Activated naive CD4-positive, alpha-beta T cell treated with anti-CD3 and anti-CD28 coated beads for 36 hours (primary cell): ENCODE data around the gene ARIH1. TPM values are rescaled to one million over a fixed set of nuclear protein-coding genes. Genes with fewer than 3 reads are reported as not detected.
"Not testable (repeated sequence)": the region's sequence is repeated elsewhere in the genome, so short reads cannot be mapped to it uniquely, and the experiment has no call there.

Experiments used
- CTCF ChIA-PET: fragments of 350-600 bp; sonication (Branson Sonifier 250); formaldehyde crosslinking; loops from one replicate; lab custom pipeline; 2021; ENCODE audit warnings: antibody characterized with exemption; lab: Charles Lee
- DNase-seq: peaks from one replicate; pipeline ENCODE4 v3.0.0-alpha.2; 2020
- H3K27ac Mint-ChIP-seq: one replicate; pipeline ENCODE4 v1.8.0; 2021; ENCODE audit warnings: mild to moderate bottlenecking, mixed read lengths
- H3K27me3 Mint-ChIP-seq: one replicate; pipeline ENCODE4 v1.8.0; 2021; ENCODE audit warnings: low read depth, mixed read lengths
- H3K36me3 Mint-ChIP-seq: one replicate; pipeline ENCODE4 v1.8.0; 2021; ENCODE audit warnings: low read depth, mixed read lengths
- H3K4me1 Mint-ChIP-seq: one replicate; pipeline ENCODE4 v1.8.0; 2021; ENCODE audit warnings: low read depth, mixed read lengths
- H3K4me3 Mint-ChIP-seq: one replicate; pipeline ENCODE4 v1.8.0; 2021; ENCODE audit warnings: mild to moderate bottlenecking, moderate library complexity, mixed read lengths
- H3K9me3 Mint-ChIP-seq: one replicate; pipeline ENCODE4 v1.8.0; 2021; ENCODE audit warnings: mixed read lengths
- intact Hi-C: fragments of 100-400 bp; cut with micrococcal nuclease; formaldehyde crosslinking; loops from one replicate; pipeline ENCODE4 v1.15.1; 2023
- total RNA-seq, 2 experiments: library from RNA; stranded (reverse); gene quantifications; one replicate each; pipeline ENCODE4 v1.2.3, GENCODE V29; 2021

Gene ARIH1
- total RNA-seq, 2 experiments from 2014 or later = 174 to 183 TPM

DNA sequence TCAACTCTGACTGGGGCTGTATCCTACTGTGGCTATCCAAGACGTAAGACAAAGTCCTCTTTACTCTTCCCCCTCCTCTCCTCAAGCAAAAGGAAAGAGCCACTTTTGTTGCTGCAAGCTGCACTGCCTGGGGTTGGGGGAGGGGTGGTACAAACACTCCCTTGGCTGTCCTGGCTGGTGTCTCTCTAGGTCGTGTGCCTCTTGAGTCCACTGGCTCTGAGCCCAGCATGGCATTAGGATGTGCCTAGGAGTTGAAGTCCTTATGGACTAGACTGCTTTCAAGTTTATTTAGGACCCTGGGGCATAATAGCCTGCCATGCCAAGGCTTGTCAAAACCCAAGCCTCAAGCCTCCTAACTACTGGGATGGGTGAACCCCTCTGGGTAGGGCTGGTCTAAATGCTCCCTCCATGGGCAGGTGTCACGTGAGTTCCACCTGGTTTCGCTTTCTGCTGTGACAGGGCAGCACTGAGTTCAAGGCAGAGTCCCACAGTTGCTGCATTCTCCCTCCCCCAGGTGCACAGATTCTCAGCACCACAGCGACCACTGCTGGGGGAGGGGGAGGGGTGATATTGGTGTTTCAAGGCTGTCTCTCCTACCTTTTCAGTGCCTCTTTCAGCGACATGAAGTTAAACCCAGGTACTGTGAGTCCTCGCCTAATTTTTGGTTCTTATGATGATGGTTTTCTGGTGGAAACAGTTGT lies 141.6 kb downstream of the ARIH1 start:
- H3K9me3 Mint-ChIP-seq, H3K36me3 Mint-ChIP-seq, CTCF ChIA-PET, H3K4me1 Mint-ChIP-seq, H3K4me3 Mint-ChIP-seq, intact Hi-C loops, H3K27me3 Mint-ChIP-seq, H3K27ac Mint-ChIP-seq: not testable (repeated sequence)
- peak; percentile 44 for DNase-seq

- no peaks in the 10 kb centered on the region for H3K36me3 Mint-ChIP-seq
- no peak for DNase-seq
- no peak overlapping the region for H3K4me3 Mint-ChIP-seq
- H3K4me1 Mint-ChIP-seq = peaks cover 8% of the 10 kb centered on the region
- no peak overlapping the region for H3K27ac Mint-ChIP-seq
- no peaks in the 10 kb centered on the region for H3K27me3 Mint-ChIP-seq
- intact Hi-C loops = no loop called here
- H3K9me3 Mint-ChIP-seq = no peaks in the 10 kb centered on the region
- CTCF ChIA-PET = no interaction called here
These were observed 142.5 kb downstream of the ARIH1 start for GRCh38 chr15:72616491-72617210.

DNA sequence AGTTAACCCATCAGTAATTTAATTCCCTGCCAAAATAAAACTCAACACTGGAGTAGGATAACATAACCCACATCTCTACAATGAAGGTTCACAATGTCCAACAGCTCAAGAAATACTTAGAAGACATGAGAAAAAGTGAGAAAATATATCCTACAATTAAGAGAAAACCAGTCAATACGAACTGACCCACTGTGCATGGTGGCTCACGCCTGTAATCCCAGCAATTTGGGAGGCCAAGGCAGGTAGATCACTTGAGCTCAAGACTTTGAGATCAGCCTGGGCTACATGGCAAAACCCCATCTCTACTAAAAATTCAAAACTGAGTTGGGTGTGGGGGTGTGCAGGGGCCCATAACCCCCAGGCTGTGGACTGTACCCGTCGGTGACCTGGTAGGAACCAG lies 149.7 kb downstream of the ARIH1 start:
- CTCF ChIA-PET = interaction anchor here (0.6 to 0.9 kb wide), 2 partner anchors 24 to 309 kb away, joined by 3 to 4 read pairs; no protein-coding TSS in a partner anchor
- intact Hi-C loops, H3K9me3 Mint-ChIP-seq, H3K4me1 Mint-ChIP-seq, H3K27me3 Mint-ChIP-seq, H3K27ac Mint-ChIP-seq, H3K4me3 Mint-ChIP-seq, DNase-seq, H3K36me3 Mint-ChIP-seq: not testable (repeated sequence)

DNA sequence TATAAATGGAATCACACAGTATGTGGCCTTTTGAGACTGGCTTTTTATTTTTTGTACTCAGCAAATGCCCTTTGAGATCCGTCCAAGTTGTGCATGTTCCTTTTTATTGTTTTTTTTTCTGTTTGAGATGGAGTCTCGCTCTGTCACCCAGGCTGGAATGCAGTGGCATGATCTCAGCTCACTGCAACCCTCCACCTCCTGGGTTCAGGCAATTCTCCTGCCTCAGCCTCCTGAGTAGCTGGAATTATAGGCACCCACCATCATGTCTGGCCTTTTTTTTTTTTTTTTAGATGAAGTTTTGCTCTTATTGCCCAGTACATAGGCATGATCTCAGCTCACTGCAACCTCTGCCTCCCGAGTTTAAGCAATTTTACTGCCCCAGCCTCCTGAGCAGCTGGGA lies 152.0 kb downstream of the ARIH1 start:
- H3K9me3 Mint-ChIP-seq, H3K4me3 Mint-ChIP-seq, H3K4me1 Mint-ChIP-seq, intact Hi-C loops, DNase-seq, H3K27ac Mint-ChIP-seq, H3K36me3 Mint-ChIP-seq, H3K27me3 Mint-ChIP-seq: not testable (repeated sequence)
- CTCF ChIA-PET = interaction anchor here (0.6 kb wide), 1 partner anchor 250 kb away, joined by 4 read pairs; no protein-coding TSS in a partner anchor

DNA sequence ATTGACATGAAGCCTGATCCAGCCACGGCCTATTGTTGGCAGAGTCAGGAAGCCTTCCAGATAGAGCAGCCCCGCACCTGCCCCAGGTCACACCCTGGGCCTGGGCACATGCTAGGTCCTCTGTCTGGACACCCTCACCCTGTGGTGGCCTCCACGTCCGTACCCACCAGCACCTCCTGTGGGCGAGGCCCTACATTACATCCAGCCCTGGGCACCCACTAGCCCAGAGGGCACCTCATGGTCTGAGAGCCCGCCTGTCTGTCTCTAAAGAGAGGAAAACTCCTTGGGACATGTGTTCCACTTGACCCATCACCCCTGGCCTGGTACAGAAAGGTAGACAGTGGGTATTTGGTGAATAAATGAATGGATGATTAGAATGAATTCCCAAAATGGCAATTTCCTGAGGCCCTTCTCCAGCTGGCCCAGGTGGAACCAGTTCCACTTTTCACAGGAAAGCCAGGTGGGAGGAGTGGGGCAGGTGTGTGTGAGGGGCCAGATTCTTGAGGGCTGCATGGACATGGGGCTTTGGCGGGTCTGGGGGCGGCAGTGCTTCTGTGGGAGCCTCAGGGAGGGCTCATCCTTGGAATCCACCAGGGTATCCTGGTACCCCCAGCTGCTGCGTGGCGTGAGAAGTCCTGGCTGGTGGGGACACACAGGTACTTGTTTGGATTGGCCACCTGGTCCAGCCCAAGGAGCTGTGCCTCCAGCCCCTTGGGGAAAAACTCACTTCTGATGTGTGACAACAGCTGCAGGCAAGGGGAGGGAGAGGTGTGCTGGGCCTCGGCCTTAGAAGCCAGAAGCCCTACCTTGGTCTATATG lies 154.3 kb downstream of the ARIH1 start:
- H3K27ac Mint-ChIP-seq, CTCF ChIA-PET: not testable (repeated sequence)

GRCh38 chr15:72629068-72629570 lies 155.0 kb downstream of the ARIH1 start:
- H3K27ac Mint-ChIP-seq, H3K9me3 Mint-ChIP-seq, H3K27me3 Mint-ChIP-seq, intact Hi-C loops, H3K36me3 Mint-ChIP-seq, CTCF ChIA-PET, DNase-seq, H3K4me1 Mint-ChIP-seq, H3K4me3 Mint-ChIP-seq: not testable (repeated sequence)

More for the DNA sequence above, 154.3 kb downstream of the ARIH1 start:
- H3K27me3 Mint-ChIP-seq, intact Hi-C loops, H3K9me3 Mint-ChIP-seq, H3K4me1 Mint-ChIP-seq, H3K4me3 Mint-ChIP-seq, H3K36me3 Mint-ChIP-seq: not testable (repeated sequence)
- DNase-seq = peak; percentile 10

DNA sequence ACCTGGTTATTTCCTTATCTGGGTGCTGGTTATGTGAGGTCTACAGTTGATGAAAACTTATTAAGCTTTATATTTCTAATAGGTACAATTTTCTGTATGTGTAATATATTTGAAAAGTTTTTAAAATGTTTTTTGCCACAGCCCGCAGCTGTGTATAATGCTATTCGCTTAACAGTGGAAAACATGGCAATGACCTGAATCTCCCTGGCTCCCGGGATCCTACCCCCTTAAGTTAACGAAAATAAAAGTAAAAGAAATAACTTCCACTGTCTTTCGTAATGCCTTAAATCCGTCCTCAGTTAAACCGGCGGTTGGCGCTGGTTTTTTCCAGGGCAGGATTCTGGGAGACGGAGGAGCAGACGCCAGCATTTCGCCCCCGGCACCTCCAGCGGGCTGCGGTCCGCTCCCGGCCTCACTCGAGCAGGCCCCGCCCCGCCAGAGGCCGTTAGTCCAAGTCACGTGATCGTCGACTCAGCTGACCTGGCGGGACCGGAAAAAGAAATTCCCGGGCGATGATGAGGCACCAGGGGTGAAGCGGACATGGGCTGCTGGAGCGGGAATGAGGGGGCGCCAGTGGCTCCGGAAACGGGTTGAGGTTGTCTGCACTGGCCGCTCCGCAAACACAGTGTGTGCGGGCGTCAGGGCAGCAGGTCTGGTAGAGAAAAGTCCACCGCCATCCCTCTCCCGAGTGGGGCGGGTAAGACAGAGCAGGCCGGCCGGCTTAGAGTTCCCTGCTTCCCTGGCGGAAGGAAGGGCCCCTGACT lies 162.6 kb downstream of the ARIH1 start:
- DNase-seq = peak; percentile 79
- H3K9me3 Mint-ChIP-seq, H3K36me3 Mint-ChIP-seq, intact Hi-C loops, H3K27ac Mint-ChIP-seq, CTCF ChIA-PET, H3K4me1 Mint-ChIP-seq, H3K27me3 Mint-ChIP-seq: not testable (repeated sequence)
- peak overlapping the region; percentile 48 for H3K4me3 Mint-ChIP-seq

DNA sequence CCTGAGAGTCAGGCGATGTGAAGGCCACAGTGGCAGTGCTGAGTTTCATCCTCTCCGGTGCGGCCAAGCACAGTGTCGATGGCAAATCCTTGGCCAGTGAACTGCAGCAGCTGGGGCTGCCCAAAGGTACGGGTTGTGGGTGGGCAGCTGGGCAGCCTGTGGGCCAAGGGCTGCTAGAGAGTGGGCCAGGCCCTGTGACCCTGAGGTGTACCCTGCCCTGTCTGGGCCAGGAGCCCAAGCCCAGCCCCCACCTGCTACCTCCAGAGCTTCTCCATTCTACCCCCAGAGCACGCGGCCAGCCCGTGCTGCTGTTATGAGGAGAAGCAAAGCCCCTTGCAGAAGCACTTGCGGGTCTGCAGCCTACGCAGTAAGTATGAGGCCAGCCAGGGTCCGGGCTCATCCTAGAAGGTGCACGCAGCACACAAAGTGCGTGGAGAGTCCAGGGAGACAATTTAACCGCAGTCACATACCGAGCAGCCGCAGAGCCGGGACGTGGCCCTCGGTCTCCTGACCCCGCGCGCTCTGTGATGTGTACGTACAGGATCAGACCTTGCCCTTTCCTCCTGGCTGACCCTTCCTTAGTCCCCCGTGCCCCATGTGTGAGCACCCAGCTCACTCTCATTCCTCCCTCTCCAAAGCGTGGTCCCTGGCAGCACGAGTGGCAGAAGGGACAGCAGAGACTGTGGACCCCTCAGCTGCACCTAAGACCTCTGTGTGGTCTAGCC lies 165.8 kb downstream of the ARIH1 start:
- H3K36me3 Mint-ChIP-seq, H3K27ac Mint-ChIP-seq, H3K4me3 Mint-ChIP-seq, intact Hi-C loops, DNase-seq, H3K27me3 Mint-ChIP-seq, H3K9me3 Mint-ChIP-seq, CTCF ChIA-PET, H3K4me1 Mint-ChIP-seq: not testable (repeated sequence)

GRCh38 chr15:72642271-72642670 lies 168.1 kb downstream of the ARIH1 start:
- H3K27me3 Mint-ChIP-seq, CTCF ChIA-PET, H3K4me3 Mint-ChIP-seq, DNase-seq, H3K9me3 Mint-ChIP-seq, H3K27ac Mint-ChIP-seq, H3K36me3 Mint-ChIP-seq, intact Hi-C loops, H3K4me1 Mint-ChIP-seq: not testable (repeated sequence)

DNA sequence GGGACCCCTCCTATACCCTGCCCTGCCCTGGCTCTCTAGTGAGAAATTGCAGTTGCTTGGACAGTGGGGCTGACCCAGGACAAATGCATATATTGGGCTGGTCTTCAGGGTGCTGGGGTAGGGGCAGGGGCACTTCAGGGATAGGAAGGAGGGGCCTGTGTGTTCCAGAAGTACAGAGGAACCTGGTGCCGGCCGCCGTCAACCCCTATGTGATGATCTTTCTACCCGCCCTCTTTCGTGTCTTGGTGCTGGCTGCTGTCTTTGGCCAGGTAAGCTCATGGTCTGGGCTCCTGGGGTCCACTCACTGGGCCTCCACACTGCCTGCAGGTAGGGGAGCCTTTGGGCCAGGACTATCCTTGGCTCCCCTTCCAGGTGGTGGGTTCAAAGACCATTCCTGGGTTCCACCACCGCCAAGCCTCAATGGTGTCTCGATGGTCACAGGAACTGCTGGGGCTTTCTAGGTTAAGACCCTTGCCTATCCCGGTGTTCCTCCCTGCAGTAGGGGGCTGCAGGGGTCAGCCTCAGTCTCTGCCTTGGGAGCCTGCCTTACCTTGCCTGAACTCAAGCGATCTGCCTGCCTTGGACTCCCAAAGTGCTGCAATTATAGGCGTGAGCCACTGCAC lies 174.6 kb downstream of the ARIH1 start:
- H3K27me3 Mint-ChIP-seq, CTCF ChIA-PET, H3K36me3 Mint-ChIP-seq, DNase-seq, H3K9me3 Mint-ChIP-seq, intact Hi-C loops, H3K4me3 Mint-ChIP-seq, H3K4me1 Mint-ChIP-seq, H3K27ac Mint-ChIP-seq: not testable (repeated sequence)
